ENCODE results near the gene DRD4. TPM values are rescaled to one million over a fixed set of nuclear protein-coding genes. Genes with fewer than 3 reads are reported as not detected.

Gene DRD4
- total and polyA plus RNA-seq, 2 of the 8 experiments (the other 6 are each of a cell fraction or from before 2014, with no cell fraction given), result 3.4 to 4.9 TPM

DNA sequence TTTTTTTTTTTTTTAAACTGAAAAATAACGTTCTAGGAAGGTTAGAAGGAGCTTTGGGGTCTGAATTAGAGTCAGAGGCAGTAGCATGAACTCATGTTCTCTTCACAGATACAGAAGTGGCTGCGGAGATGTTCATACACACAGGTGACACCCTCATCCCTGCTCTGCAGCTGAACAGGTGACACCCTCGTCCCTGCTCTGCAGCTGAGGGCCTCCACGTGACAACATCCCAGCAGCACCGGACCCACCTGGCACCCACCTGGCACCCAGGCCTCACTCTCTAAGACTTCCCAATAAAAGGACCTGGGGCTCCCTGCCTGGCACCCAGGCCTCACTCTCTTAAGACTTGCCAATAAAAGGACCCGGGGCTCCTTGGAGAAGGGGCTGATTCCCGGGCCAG is 19.8 kb downstream of the DRD4 start:
- Histone ChIP-seq H3K23ac (ENCODE audit: insufficient read length) (no peak overlapping the region), H3K79me1 (ENCODE audit: low read depth, low read length) (no peaks in the 10 kb centered on the region), H2BK20ac (ENCODE audit: low read length) (no peak overlapping the region), H3K18ac (ENCODE audit: extremely low read depth, low read length) (no peak overlapping the region), H4K8ac (ENCODE audit: extremely low read depth, insufficient read depth, low read length) (no peak overlapping the region), H3K4me1 (replicated peaks in 1 of 4; ENCODE audit: control insufficient read depth in 3 of 4, insufficient read depth in 4 of 4, low read length in 3 of 4) (no peaks in the 10 kb centered on the region), H3K27ac (ENCODE audit: low read depth, low read length) (no peak overlapping the region), H3K23me2 (ENCODE audit: low read depth, low read length) (no peaks in the 10 kb centered on the region), H2BK5ac (ENCODE audit: low read depth, low read length) (no peak overlapping the region), H3K14ac (ENCODE audit: insufficient read length) (no peak overlapping the region), H4K20me1 (replicated peaks in 1 of 2; ENCODE audit: control insufficient read depth in 1 of 2, insufficient read depth in 2 of 2, low read length in 2 of 2) (no peaks in the 10 kb centered on the region), H3K4me3 (ENCODE audit: extremely low read depth in 1 of 4, insufficient read depth in 2 of 4, low read depth in 3 of 4, low read length in 4 of 4) (no peak overlapping the region), H3K9ac (replicated peaks in 1 of 4; ENCODE audit: extremely low read depth in 1 of 4, low read depth in 3 of 4, low read length in 3 of 4) (no peak overlapping the region), H3K4ac (replicated peaks; ENCODE audit: insufficient read length, low read depth, low read length) (no peak overlapping the region), H4K91ac (replicated peaks; ENCODE audit: insufficient read length, low read length) (no peak overlapping the region), H2AK5ac (ENCODE audit: low read depth, low read length) (no peak overlapping the region), H3K56ac (replicated peaks; ENCODE audit: insufficient read length, low read depth, low read length) (no peak overlapping the region), H2BK12ac (ENCODE audit: low read depth, low read length) (no peak overlapping the region), H4K5ac (ENCODE audit: insufficient read length, low read depth, low read length) (no peak overlapping the region), H2BK120ac (replicated peaks; ENCODE audit: low read depth, low read length) (no peak overlapping the region), H3K27me3 (replicated peaks in 1 of 4; ENCODE audit: control insufficient read depth in 3 of 4, extremely low read depth in 1 of 4, insufficient read depth in 3 of 4, low read length in 3 of 4) (no peaks in the 10 kb centered on the region), H2AFZ (ENCODE audit: low read length) (no peak overlapping the region), H3K9me3 (ENCODE audit: insufficient read depth in 2 of 2, low read depth in 1 of 2, low read length in 1 of 2) (no peaks in the 10 kb centered on the region), H2BK15ac (ENCODE audit: low read length) (no peak overlapping the region), H3K79me2 (ENCODE audit: control insufficient read depth in 1 of 2, insufficient read depth in 2 of 2, low read length in 2 of 2) (no peaks in the 10 kb centered on the region), H3K4me2 (ENCODE audit: insufficient read depth in 1 of 2, low read depth in 2 of 2, low read length in 2 of 2) (no peak overlapping the region), H3K36me3 (ENCODE audit: control insufficient read depth in 2 of 4, insufficient read depth in 4 of 4, low read length in 3 of 4) (peaks cover 0 to 16% (median 5%) of the 10 kb centered on the region in 4 experiments; a peak in 7 of 8 replicates)
- 95% methylated on average over 7 of the region's 7 CpGs; no CpG with 5 or more reads in 1 of the 2 experiments for WGBS, 2 experiments (ENCODE audit: extremely low coverage in 1 of 2, insufficient coverage in 1 of 2, insufficient read length in 1 of 2, insufficient replicate concordance in 2 of 2, low coverage in 1 of 2, low lambda C conversion rate in 2 of 2, missing lambda C conversion rate in 1 of 2)
- FAIRE-seq, result no peak
- DNase-seq (ENCODE audit: low read depth in 1 of 2, low spot score in 2 of 2), result no peak
- CTCF ChIA-PET (ENCODE audit: partially characterized antibody), result interaction anchor here (1.3 to 2.0 kb wide), 5 partner anchors 12 to 109 kb away, joined by 3 to 6 read pairs (median 4); no protein-coding TSS in a partner anchor
- POLR2A ChIA-PET (ENCODE audit: partially characterized antibody), result interaction anchor here (1.4 to 4.0 kb wide), 2 partner anchors 10 to 23 kb away, joined by 5 to 19 read pairs; no protein-coding TSS in a partner anchor
- TF ChIP-seq, protein P1, sequence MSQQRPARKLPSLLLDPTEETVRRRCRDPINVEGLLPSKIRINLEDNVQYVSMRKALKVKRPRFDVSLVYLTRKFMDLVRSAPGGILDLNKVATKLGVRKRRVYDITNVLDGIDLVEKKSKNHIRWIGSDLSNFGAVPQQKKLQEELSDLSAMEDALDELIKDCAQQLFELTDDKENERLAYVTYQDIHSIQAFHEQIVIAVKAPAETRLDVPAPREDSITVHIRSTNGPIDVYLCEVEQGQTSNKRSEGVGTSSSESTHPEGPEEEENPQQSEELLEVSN (IDR thresholded peaks at IDR 0.05), result no peak
- TF ChIP-seq ATF3 (IDR thresholded peaks at IDR 0.05; ENCODE audit: insufficient read depth, low read depth, low read length) (no peak), NANOG (IDR thresholded peaks at IDR 0.05; ENCODE audit: insufficient read depth, low read depth, low read length, poor library complexity, severe bottlenecking) (no peak), NRF1 (IDR thresholded peaks at IDR 0.05; ENCODE audit: low read depth, low read length) (no peak), KDM1A (IDR thresholded peaks at IDR 0.05; ENCODE audit: borderline replicate concordance, low read length) (no peak), JUND (IDR thresholded peaks at IDR 0.05; ENCODE audit: low read length) (no peak), GABPA (IDR thresholded peaks at IDR 0.05; ENCODE audit: borderline replicate concordance, insufficient read depth, low read length) (no peak), EZH2 (IDR thresholded peaks at IDR 0.05; ENCODE audit: low read depth, low read length, severe bottlenecking) (no peak), EGR1 (IDR thresholded peaks at IDR 0.05; ENCODE audit: borderline replicate concordance, low read depth, low read length) (no peak), JUN (IDR thresholded peaks at IDR 0.05; ENCODE audit: low read depth, low read length) (no peak), SAP30 (IDR thresholded peaks at IDR 0.05; ENCODE audit: insufficient read depth, insufficient replicate concordance, low read length) (no peak)

Data from H1 (cell line).